Measurements from ENCODE around the gene LYSMD4. TPM values are rescaled to one million over a fixed set of nuclear protein-coding genes. Genes with fewer than 3 reads are reported as not detected.
"Not testable (repeated sequence)": the region's sequence is repeated elsewhere in the genome, so short reads cannot be mapped to it uniquely, and the experiment has no call there.

Gene LYSMD4
- total RNA-seq, result 10.1 TPM
- long read RNA-seq, partial matches to known transcripts, result 2 of 32 reads
- long read RNA-seq, other reads (novel, unspliced or antisense), result 23 of 32 reads

DNA sequence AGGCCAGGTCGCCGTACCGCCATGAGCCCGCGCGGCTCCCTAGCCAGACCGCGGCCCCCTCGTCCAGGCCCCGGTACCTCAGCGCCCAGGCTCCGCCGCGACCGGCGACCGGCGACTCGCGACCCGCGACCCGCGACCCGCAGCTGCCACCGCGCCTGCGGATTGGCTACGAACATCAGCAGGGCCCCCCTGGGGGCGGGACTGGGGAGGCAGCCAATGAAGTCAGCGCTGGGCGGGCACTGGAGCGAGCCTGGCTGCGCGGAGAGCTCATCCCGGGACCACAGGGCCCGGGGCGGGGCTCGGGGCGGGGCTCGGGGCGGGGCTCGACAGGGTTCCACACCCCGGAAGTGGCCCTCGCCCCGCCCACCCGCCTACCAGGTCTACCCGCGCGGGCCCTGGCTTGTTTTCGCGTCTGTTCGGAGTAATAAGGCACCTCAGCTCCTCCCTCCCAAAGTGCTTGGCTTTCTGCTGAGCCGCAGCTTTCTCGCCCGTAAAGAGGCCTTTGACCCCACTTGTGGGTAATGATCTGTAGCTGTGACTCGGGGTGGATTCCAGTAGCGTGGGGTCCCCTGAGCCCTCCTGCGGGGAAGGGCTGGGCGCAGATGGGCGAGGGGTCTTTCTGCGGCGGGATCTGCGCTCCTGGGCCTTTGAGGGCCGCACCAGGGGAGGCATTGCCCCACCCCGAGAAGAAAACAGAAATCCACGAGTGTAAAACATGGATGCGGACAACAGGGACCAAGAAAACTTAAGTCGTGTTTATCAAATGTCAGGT lies at the start of gene LYSMD4:
Gene LYSMD4 (minus strand): TSS at position 170 of the 772 bp plus-strand sequence. CDS start 1,438 bp downstream, outside the sequence.
- DNase-seq, result peak; percentile 99
- intact Hi-C loops (cut with micrococcal nuclease), result no loop called here
- peak; percentile 98 for ATAC-seq

DNA sequence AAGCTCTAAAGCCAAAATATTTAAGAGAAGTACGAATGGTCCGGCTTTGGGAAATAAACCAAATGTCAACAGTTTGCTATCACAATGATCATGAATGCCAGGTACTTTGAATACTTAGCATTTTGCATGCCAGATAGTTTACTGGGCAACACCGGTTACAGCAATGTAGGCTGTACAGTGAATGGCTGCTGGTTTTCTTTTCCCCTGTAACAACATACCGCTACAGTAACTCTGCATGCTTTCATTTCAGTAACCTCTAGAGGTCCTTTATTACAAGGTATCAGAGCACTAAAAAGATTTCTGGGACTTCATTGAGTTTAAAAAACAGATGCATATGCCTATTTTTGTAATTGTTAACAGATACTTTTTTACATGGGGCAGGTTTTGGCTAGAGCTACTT lies 48.8 kb upstream of the LYSMD4 start:
- peak; percentile 29 for ATAC-seq
- intact Hi-C loops (cut with micrococcal nuclease); DNase-seq: not testable (repeated sequence)

DNA sequence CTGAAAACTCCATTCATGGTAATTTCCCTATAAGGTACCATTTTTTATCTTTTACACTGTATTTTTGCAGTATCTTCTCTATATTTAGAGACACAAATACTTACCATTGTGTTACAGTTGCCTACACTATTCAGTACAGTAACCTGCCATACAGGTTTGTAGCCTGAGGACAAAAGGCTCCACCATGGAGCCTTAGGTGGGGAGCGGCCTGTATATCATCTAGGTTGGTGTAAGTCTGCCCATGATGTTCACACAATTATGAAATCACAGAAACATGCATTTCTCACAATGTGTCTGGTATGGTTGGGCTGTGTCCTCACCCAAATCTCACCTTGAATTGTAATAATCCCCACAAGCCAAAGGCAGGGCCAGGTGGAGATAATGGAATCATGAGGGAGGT lies 43.9 kb upstream of the LYSMD4 start:
- DNase-seq (no peak), ATAC-seq (no peak)
- intact Hi-C loops (cut with micrococcal nuclease), result no loop called here

DNA sequence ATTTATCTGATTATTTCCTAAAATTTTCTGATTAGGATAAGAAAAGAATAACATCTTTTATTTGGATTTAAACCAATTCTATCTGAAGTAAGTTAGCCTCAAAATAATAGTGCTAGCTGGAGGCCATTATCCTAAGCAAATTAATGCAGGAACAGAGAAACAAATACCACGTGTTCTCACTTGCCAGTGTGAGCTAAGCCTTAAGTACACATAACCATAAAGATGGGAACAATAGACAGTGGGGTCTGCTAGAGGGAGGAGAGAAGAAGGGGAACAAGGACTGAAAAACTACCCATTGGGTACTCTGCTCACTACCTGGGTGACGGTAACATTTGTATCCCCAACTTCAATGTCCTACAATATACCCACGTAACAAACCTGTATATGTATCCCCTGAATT lies 31.3 kb upstream of the LYSMD4 start:
- intact Hi-C loops (cut with micrococcal nuclease), result no loop called here
- DNase-seq, result no peak
- ATAC-seq, result no peak

DNA sequence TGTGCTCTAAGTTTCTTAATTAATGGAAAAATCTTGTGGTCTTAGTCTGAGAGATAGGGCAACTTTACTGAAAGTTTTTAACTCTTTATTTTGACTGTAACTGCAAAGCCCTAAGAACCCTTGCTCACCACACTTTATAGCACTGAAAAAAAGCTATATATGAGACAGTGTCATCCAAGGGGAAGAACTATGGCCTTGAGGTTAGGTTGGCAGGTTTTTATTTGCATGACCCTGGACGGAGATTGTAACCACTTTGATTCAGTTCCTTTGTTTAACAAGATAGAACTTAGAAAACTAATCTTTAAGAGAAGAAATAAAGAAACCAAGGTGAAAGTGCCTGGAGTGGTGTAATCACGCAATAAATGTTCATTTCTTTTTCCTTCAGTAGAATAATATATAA lies 30.6 kb upstream of the LYSMD4 start:
- intact Hi-C loops (cut with micrococcal nuclease), result no loop called here
- ATAC-seq, result no peak
- DNase-seq, result no peak

DNA sequence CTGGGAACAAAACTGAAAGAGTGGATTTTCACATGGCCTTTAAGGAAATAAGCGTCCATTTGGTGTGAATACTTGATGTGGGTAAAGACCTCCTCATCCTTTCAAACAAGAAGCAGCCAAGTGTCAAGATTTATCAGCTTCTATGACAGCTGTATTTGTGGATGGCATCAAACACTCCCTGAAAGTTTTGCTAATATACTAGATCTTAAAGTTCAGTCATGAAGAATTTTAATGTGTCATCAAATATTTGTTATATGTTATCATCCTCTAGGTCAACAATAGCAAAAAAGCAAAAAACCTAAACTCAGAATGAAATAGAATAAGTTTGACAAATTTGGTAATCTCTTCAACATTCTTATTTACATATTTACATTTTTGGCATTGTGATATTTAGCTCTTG lies 29.1 kb upstream of the LYSMD4 start:
- ATAC-seq, result no peak
- intact Hi-C loops (cut with micrococcal nuclease), result no loop called here
- no peak for DNase-seq

DNA sequence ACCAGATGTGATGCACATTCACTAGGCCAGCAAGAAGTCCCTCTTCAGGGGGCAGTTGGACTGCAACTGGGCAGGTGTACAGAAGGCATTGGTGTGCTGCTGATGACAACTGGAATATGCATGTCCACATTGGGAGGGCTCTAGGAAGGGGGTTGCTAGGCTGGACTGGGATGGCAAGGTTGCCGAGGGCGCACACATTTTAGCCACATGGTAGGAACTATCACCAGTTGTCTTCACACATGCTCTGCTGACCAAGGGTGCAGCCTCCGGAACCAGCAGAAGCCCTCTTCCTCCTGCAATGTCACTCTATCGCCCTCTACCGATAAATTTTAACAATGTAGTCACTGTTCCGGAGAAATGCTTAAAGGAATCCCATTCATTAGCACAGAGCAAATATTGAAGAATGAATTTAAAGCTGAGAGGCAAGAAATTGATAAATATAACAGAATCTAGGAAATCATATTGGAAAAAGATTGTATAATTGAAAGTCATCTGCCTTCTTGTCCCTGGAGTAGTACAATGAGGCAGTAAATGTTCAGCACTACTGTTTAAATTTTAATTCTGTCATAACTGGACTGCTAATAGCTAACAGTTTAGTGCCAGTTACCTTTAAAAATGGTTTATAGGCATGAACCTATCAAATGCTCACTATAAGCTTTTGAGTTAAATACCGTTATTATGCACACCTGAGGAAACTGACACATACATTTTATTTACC lies 22.6 kb upstream of the LYSMD4 start:
- ATAC-seq (peak; percentile 90), DNase-seq (peak; percentile 39)
- intact Hi-C loops (cut with micrococcal nuclease), result loop anchor here (10.0 kb wide), 1 partner anchor 481 kb away; no protein-coding TSS in a partner anchor

DNA sequence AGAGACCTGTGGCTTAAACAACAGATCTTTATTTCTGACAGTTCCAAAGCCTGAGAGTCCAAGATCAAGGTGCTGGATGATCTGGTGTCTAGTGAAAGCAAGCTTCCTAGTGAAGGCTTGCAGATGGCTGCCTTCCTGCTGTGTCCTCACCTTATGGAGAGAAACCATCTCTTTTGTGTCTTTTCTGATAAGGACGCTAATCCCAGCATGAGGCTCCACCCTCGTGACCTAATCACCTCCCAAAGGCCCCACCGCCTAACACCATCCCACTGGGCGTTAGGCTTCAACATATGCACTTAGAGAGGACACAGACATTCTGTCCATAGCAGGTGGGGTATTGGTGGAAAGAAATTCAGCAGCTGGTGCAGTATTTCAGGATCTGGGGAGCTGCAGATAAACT lies 19.8 kb upstream of the LYSMD4 start:
- ATAC-seq (no peak), DNase-seq (no peak)
- intact Hi-C loops (cut with micrococcal nuclease), result loop anchor here (10.0 kb wide), 1 partner anchor 478 kb away; no protein-coding TSS in a partner anchor

DNA sequence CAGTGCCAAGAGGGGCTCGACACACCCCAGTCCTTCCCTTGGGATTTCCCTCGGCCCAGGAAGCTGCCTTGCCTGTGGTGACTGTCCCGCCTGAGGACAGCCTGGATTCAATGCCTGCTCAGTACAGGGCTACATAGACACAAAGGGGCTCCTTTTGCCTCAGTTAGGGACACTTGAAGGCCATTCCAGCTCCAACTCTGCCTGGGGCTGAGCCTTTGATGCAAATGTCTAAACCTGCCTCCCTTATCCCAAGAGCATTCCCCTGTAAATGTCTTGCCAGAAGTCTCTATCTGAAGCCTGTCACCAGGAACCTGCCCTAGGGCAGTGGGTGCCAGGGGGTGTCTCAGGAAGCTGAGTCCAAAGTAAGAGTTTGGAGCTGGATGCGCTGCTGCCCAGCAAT lies 19.3 kb upstream of the LYSMD4 start:
- DNase-seq, result no peak
- ATAC-seq, result no peak
- intact Hi-C loops (cut with micrococcal nuclease), result loop anchor here (10.0 kb wide), 1 partner anchor 478 kb away; no protein-coding TSS in a partner anchor

DNA sequence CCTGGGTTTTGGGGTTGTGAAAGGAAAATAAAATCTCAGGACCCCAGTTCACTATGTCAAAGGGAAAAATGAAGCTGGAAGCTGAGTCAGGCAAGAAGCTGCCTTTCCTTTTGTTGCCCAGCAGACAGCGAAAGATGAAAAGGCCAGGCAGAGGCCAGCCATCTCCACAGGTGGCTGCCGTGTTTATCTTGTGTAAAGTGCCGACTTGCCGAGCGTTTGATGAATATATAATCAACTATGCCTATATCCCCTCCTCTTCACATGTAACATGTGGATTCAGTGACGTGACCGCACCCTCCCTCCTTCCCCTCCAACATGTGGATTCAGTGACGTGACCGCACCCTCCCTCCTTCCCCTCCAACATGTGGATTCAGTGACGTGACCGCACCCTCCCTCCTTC lies 17.1 kb upstream of the LYSMD4 start:
- intact Hi-C loops (cut with micrococcal nuclease), result loop anchor here (10.0 kb wide), 1 partner anchor 476 kb away; no protein-coding TSS in a partner anchor
- not testable (repeated sequence) for DNase-seq, ATAC-seq

DNA sequence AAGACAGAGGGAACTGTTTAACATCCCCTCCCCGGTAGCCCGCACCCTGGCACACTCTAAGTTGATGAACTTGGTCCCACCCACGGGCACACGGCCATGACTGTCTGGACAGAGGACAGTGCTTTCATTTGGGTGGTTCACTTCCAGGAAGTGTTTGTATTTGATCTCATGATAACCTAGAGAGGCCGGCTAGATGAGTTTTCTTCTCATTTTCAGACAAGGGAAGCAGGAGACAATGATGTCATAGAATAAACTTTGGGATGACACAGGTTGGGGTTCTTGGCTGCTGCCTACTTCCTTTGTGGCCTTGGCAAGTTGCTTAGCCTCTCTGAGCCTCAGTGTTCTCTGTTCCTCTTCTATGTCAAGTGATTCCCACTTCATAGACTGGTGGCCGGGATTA lies 16.1 kb upstream of the LYSMD4 start:
- intact Hi-C loops (cut with micrococcal nuclease), result no loop called here
- ATAC-seq (peak; percentile 54), DNase-seq (peak; percentile 46)

DNA sequence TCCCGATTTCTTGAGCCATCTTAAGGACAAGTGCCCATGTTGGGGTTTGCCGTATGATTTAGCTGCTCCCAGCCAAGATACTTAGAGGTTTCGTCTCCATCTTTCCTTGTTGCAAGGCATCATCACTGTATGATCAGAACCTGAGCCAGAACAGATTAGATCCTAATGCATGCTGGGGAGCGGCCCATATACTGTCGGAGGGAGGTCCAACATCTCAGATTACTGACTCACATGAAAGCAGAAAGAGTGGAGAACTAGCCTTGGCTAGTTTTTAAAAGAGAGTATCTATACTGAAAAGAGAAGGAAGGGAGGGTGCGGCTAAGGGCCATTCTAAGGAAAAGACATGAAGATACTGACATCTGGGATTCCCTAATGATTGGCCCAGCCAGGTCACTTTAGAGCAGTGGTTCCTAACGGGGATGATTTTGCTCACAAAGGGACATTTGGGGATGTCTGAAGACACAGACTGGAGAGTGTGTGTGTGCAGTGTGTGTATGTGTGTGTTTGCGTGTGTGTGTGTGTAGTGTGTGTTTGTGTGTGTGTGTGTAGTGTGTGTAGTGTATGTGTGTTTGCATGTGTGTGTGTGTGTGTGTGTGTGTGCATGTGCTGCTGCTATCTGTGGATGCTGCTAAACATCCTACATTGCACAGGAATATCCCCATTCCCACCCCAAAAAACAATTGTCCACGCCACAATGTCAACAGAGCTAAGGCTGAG lies 12.3 kb upstream of the LYSMD4 start:
- ATAC-seq (no peak), DNase-seq (no peak)
- intact Hi-C loops (cut with micrococcal nuclease), result no loop called here

DNA sequence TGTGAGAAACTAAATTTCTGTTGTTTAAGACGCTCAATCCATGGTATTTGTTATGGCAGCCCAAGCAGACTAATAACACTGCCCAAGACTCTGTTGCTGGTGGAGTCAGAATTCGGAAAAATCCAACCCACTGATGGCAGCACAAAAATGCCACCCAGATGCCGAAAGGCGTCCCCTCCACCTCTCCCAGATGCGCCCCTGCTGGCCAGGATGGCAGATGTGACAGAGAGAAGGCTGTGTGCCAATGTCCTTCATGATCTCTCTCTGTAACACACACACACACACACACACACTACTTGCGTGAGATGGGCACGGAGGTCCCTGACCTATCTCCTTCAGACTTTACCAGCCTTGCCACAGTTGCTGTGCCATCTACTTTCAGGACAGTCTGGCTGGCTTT lies 10.9 kb upstream of the LYSMD4 start:
- no peak for ATAC-seq
- intact Hi-C loops (cut with micrococcal nuclease), result no loop called here
- no peak for DNase-seq

DNA sequence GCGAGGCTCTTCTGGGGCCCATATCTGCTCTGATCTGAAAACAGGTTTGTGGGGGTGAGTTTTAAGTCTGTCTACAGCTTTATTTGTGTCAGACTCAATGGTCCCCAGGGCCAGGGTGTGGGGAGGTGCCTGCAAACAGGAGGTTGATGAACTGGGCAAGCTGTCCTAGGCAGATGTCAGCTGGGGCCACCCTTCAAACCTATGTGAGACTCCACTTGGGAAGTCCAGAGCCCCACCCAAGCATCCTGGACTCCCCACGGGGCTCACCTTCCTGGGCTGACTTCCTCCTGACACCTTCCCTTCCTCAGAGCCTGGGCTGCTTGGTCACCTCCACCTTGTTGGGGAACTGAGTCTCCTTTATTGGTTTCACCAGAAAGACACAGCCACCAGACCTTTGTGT lies 8.6 kb upstream of the LYSMD4 start:
- DNase-seq (no peak), ATAC-seq (no peak)
- intact Hi-C loops (cut with micrococcal nuclease), result no loop called here

DNA sequence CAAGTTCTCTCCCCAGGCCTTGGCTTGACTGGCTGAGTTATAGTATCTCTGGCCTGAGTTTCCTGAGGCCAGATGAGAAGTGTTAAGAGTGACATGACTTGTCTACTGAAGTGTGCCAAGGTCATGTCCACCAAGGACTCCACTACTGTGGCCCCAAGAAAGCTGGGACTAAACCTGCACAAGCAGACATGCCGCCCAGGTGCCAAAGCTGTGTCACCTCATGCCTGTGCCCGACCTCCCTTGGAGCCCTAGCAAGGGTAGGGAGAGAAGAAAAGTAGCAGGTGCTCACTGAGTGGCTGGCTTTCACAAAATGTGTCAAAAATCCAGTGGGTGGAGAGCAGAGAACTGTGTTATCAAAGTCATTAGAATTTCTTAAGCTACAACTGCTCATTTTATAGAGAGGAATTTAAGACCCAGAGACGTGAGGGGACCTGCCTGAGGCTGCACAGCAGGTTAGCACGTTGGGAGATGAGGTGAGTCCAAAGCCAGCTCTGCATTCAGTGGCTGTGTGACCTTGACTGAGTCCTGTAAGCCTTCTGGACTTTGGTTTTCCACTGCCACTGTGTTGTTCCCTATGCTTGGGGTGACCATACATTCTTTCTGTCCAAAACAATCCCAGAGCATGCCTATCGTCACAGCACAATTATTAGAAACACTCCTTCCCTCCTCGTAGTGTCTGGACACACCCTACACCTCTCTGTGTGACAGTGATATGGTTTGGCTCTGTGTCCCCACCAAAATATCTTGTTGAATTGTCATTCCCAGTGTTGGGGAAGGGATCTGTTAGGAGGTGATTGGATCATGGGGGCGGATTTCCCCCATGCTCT lies 5.0 kb upstream of the LYSMD4 start:
- intact Hi-C loops (cut with micrococcal nuclease), result no loop called here

DNA sequence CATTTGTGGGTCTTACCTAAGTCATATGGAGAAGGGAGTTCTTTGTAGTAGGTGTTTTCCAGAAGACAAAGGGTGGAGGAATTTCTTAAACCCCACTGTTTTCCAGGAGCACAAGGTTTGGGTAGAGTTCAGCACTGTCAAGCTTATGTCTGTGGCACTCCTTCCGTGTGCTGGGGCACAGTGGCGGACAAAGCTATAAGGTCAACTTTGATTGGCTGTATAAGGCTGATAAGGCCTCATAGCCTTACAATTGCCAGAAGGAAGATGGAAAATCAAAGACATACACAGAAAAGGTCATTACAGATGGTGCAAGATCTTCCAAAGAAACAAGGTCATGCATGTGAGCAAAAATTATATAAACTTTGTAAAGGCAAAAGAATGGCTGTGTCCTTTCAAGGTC lies 3.5 kb upstream of the LYSMD4 start:
- intact Hi-C loops (cut with micrococcal nuclease), result no loop called here
- no peak for DNase-seq
- ATAC-seq, result no peak

More for the DNA sequence above, 5.0 kb upstream of the LYSMD4 start:
- no peak for DNase-seq
- no peak for ATAC-seq

DNA sequence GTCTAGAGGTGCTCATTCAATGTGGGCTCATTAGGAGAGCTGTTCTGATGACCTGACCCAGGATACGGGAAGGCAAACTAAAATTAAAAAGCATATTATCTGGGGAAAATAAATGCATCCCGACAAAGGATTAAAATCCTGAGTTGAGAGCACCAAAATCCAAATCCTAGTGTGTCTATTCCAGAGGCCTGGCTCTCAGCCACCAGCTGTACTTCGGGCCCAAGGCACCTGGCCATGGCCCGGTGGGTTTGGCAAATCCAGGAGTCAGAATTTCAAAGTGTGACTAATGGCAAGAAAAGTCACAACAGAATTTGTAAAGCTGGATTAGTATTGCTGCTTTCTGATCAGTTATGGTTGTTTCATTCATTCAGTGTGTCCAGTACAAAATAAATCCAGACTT lies 2.6 kb upstream of the LYSMD4 start:
- intact Hi-C loops (cut with micrococcal nuclease), result no loop called here
- ATAC-seq (no peak), DNase-seq (no peak)

DNA sequence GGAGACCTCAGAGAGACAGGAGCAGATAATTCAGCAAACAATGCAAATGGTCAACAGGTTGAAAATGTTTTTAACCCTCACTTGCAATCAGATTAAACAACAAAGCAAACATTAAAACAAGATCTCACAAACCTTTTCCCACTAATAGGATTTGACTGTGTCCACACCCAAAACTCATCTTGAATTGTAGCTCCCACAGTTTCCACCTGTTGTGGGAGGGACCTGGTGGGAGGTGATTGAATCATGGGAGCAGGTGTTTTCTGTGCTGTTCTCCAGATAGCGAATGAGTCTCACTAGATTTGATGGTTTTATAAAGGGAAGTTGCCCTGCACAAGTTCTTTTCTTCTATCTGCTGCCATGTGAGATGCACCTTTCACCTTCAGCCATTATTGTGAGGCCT lies 1.3 kb upstream of the LYSMD4 start:
- ATAC-seq (no peak), DNase-seq (no peak)
- intact Hi-C loops (cut with micrococcal nuclease), result no loop called here

DNA sequence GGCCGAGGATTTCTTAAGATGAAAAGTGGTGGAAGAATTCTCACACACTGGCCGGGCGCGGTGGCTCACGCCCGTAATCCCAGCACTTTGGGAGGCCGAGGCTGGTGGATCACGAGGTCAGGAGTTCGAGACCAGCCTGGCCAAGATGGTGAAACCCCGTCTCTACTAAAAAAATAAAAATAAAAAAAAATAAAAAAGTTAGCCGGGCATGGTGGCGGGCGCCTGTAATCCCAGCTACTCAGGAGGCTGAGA lies 729 bp upstream of the LYSMD4 start:
- intact Hi-C loops (cut with micrococcal nuclease); ATAC-seq: not testable (repeated sequence)

More for the DNA sequence above, 729 bp upstream of the LYSMD4 start:
- DNase-seq, result not testable (repeated sequence)
